Stimulated activated CD4-positive, alpha-beta T cell treated with anti-CD3 and anti-CD28 coated beads, Interleukin-1b, Interleukin-23, amount 100 ng/mL, for 48 hours (primary cell): ENCODE data around the gene PLPP1.

ENCODE experiments used
- DNase-seq: peaks from one replicate; pipeline ENCODE4 v3.0.0-alpha.2; 2020

Gene PLPP1

GRCh38 chr5:55498457-55498856 lies 36.3 kb downstream of the PLPP1 start:
- DNase-seq, result no peak

DNA sequence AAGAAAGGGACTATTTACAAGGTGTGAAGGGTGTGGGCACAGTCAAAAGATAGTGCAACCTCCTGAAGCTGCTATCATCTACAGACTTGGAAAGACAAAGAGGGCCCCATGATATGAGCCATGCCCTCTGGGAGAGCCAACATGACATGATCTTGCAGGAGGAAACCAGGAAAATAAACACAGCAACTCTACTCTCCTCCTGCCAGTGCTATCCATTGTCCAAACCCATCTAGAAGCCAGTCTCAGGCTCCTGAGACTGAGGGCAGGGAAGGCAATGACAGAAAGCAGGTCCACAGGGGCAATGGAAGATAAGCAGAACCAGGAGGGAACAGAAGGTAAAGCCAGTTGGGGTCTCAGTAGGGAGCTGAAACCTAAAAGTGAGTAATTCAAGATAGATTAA lies 37.1 kb downstream of the PLPP1 start:
- DNase-seq, result no peak

- no peak for DNase-seq
Measured at GRCh38 chr5:55495216-55495615, 39.5 kb downstream of the PLPP1 start.

DNA sequence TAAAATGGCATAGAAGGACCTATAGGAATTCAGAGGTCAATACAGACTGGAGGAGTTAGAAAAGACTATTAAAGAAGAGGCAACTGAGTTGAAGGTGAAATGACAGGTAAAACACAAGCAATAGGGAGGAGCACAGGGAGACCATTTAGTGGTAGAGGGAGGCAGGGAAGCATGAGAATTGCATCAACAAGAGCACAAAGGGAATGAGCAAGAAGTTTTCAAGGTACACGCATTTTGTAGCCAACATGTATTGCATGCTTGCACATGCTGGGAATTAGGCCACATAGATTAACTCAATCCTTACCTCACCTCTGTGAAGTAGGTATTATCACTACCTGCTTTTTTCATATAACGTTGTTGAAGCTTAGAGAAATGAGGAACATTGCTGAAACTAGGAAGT lies 42.3 kb downstream of the PLPP1 start:
- DNase-seq, result no peak

GRCh38 chr5:55485073-55485472 lies 49.7 kb downstream of the PLPP1 start:
- no peak for DNase-seq

GRCh38 chr5:55484531-55484930 lies 50.2 kb downstream of the PLPP1 start:
- no peak for DNase-seq

DNA sequence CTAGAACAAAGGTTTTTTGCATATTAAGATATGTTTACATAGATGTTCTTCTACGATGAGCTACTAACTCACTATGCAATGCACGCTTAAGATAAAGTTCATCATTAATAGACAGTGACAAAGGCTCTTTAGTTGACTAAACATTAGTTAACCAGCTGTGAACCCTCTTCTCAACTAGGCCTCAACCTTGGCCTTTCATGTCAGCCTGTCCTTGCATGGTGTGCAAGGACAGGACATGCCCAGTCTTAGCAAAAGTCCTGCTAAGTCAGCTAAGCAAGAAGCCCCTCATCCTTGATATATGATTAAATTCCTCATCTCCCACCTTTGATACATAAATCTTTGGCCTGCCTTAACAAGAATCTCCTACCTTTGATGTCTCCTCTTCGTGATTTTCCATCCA lies 50.9 kb downstream of the PLPP1 start:
- DNase-seq, result no peak

GRCh38 chr5:55481293-55481855 lies 53.4 kb downstream of the PLPP1 start:
- no peak for DNase-seq

GRCh38 chr5:55480781-55481180 lies 54.0 kb downstream of the PLPP1 start:
- no peak for DNase-seq

DNA sequence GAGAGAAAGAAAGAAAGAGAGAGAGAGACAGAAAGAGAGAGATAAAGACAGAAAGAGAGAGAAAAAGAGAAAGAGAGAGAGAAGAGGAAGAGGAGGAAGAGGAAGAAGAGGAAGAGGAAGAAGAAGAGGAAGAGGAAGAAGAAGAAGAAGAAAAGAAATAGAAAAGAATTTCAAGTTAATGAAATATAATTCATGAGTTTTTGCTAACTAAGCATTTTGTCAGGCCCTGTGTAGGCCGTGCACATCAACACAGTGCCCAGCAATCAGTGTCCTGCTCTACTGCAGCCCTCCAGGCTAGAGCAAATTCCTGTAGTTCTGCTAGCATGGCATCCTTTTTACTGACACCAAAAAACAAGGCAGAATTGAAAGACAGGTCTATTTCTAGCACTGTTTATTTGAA lies 62.1 kb downstream of the PLPP1 start:
- DNase-seq, result no peak

DNA sequence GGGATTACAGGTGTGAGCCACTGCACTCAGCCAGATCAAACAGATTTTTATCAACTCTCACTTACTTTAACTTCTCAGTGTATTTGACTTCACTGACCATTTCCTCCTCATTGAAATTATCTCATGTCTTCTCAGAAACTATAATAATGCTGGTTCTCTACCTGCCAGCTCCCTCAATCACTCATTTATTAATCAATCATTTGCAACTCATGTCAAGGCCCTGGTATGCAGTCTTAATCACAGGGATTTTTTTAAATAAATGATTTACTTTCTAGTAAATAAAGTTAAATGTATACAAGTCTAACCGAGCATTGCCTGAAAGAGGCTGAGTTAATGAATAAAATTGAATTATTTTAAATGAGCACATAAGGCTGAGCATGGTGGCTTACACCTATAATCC lies 63.3 kb downstream of the PLPP1 start:
- DNase-seq, result no peak

- DNase-seq, result no peak
Measured at GRCh38 chr5:55470282-55470681, 64.5 kb downstream of the PLPP1 start.

DNA sequence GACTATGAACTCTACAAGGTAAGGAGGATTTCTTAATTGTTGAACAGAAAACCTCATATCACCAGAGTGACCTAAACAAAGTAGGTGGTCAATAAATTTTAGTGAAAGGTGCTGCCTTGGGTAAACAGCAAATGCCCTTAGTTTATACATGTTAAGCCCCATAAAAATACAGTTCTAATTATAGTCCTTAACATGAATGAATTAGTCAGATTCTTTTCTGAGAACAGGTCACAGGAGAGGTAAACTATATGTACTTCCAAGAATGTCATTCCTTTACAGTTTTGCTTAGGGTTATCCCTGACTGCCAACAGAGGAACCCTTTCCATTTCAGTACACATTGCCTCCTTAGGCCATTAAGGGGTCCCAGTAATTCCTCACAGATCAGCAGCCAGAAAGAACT lies 64.9 kb downstream of the PLPP1 start:
- no peak for DNase-seq

- DNase-seq, result no peak
Measured at GRCh38 chr5:55467862-55468551, 66.8 kb downstream of the PLPP1 start.

DNA sequence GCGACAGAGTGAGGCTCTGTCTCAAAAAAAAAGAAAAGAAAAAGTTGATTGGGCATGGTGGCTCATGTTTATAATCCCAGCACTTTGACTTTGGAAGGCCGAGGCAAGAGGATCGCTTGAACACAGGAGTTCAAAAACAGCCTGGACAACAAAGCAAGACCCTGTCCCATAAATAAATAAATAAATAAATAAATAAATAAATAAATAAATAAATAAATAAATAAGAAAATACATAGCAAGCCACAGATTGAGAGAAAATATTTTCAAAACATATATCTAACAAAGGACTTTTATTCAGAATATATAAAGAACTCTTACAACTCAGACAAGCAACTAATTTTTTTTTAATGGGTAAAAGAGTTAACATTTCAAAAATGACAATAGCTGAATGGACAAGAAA lies 71.2 kb downstream of the PLPP1 start:
- no peak for DNase-seq

DNA sequence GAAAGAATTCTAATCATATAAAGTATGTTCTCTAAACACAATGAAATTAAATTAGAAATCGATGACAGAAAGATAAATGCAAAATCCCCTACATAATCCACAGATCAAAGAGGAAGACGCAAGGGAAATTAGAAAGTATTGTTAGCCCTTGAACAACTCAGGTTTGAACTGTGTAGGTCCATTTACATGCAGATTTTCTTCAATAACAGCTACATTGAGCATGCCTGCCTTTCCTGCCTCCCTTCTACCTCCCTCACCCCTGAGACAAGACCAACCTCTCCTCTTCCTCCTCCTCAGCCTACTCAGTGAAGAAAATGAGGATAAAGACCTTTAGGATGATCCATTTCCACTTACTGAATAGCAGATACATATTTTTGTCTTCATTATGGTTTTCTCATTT lies 75.2 kb downstream of the PLPP1 start:
- DNase-seq, result no peak

DNA sequence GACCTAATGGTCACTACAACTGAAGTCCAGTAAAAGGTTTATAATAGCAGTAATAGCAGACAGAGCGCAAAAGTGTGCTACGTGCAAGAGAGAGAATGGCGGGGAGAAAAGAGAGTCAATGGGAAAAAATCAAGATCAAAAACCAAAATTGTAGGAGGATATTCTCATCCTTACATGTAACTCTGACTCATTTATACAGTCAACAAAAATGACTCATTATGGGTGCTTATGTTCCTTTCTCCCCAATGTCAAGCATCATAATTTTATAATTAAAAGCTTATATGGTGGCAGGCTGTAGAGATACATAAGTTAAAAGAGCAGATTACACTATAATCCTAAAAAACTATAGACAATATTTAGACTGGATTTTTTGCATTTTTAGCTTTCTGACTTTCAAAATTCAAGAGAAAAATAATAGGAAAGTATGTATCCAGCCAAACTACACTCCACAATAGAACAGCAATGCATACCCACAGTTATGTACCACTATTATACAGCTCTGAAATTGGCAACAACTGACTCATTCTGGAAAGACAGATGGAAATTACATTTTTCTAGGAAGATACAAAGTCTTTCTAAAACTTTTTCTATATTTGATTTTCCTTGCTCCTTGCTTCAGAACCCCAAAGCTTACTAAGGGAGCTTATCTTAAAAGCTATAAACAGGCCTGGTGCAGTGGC lies 78.4 kb downstream of the PLPP1 start:
- no peak for DNase-seq

- no peak for DNase-seq
Measured at GRCh38 chr5:55454282-55454681, 80.5 kb downstream of the PLPP1 start.

DNA sequence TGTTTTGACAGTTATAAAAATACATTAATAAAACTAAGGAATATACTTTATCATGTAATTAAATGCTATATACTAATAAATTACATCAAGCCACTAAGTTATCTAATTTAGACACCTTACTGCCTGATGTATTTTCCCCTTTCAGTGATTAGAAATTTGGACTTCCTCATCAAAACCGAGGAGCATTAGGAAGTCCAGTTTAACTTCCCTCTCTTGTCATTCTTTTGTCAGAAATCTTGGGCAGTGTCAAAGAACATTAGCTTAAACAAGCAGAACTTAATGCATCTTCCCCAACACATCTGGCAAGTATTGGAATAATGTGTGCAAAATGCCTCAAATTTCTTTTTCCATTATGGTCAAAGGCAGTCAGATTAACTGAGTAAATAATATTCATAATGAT lies 81.6 kb downstream of the PLPP1 start:
- DNase-seq, result no peak

DNA sequence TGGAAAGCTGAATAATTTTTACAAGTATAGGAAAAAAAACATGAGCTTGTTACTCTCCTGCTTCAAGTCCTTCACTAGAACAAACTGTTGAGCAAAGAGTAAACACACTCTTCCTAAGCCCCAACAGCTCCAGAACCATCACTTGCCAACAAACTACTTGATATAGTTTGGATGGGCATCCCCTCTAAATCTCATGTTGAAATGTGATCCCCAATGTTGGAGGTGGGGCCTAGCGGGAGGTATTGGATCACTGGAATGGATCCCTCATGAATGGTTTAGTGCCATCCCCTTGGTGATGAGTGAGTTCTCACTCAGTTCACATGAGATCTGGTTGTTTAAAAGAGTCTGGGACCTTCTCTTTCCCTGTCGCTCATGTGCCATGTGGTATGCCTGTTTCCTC lies 82.8 kb downstream of the PLPP1 start:
- no peak for DNase-seq

- no peak for DNase-seq
Measured at GRCh38 chr5:55450050-55450765, 84.6 kb downstream of the PLPP1 start.

GRCh38 chr5:55446640-55447351 lies 88.0 kb downstream of the PLPP1 start:
- DNase-seq, result no peak

- no peak for DNase-seq
Measured at GRCh38 chr5:55445791-55446190, 89.0 kb downstream of the PLPP1 start.
